NCI-H345 treated with DMSO at 0.1 percent for 48 hours (cell line): ENCODE results near the gene ERCC1.

Experiments
- DNase-seq: peaks from one replicate; lab custom pipeline; 2025; ENCODE audit not compliant: unreplicated experiment; lab: John Stamatoyannopoulos, UW

The ERCC1 gene

GRCh38 chr19:45406226-45407090 lies 17.3 kb downstream of the ERCC1 start, which contains the start of gene POLR1G:
Gene POLR1G, plus strand, starts transcription at chr19:45406644. Its CDS starts 53 bp downstream, at chr19:45406697.
- peak; percentile 78 for DNase-seq

DNA sequence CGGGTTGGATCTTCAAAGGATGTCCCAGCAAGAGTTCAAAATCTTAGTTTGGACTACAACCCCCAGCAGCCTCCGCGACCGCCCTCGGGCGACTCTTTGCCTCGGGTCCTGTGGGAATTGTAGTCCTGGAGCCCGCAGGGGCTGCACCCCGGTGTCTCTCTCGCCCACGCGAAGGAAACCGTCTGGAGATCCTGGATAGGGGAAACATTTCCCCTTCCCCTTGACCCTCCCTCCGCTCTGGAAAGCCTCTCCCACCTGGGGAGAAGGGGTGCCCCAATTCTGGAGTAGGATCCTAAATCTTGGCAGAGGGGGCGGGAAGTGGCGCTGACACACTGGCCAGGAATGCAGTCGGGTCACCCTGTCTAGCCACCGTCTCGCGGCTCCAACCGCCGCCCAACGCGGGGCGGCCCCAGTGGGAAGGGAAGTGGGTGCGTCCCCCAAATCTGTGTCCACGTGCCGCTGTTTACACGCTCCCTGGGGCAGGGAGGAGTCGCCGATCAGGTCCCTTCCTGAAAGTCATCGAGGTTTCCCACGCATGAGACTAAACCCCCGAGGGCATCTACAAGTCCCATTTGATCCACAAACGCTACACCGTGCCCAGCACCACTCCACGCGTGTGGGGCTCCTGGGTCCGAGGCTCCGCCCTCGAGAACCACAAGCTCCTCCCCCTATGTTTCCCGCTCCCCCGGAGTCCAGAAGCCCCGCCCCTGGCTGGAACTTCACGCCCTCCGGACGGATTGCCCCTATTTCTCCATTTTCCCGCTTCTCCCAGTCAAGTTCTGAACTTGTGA lies 18.1 kb downstream of the ERCC1 start:
- DNase-seq: peak; percentile 37

DNA sequence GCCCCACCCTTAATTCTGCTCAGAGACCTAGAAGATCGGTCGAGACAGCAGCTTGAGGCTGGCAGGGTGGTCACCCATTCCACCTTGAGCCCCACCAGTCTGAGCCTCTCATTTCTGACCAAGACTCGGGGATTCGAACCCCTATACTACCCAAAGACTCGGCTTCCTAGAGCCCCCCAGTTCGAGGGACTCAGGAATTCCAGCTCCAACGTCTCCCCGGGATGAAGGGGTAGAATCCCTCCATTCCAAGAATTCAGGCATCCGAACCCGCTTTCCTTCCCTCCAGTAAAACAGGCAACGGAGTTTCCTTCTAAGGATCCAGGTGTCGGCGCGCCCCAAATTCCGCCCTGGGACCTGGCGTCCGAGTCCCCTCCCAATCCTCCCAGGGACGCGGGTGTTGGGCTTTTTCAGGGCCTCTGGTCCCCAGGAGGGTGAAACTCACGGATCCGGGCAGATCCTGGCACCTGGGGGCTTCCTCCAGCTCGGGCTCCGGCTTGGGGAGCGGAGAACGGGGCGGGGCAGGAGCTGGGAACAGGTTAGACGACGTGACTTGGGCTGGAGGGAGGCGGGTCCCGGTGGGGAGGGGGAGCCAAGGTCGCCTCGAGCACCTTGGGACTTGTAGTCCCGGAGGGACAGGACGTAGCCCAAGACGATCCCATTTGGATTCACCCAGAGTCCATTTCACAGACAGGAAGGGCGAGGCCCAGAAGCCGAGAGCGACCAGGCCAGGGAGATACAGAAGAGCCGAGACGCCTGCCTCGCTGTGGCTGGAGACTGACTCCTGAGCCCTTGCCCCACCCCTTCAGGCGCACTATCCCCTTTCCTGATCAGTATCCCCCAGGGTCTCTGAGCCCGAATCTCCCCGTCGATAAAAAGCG lies 18.9 kb downstream of the ERCC1 start, which contains the start of gene PPP1R13L:
Gene PPP1R13L (minus strand): TSS at position 513 of the 878 bp plus-strand sequence. CDS start 6,751 bp downstream, outside the sequence.
- DNase-seq: peak; percentile 38

DNA sequence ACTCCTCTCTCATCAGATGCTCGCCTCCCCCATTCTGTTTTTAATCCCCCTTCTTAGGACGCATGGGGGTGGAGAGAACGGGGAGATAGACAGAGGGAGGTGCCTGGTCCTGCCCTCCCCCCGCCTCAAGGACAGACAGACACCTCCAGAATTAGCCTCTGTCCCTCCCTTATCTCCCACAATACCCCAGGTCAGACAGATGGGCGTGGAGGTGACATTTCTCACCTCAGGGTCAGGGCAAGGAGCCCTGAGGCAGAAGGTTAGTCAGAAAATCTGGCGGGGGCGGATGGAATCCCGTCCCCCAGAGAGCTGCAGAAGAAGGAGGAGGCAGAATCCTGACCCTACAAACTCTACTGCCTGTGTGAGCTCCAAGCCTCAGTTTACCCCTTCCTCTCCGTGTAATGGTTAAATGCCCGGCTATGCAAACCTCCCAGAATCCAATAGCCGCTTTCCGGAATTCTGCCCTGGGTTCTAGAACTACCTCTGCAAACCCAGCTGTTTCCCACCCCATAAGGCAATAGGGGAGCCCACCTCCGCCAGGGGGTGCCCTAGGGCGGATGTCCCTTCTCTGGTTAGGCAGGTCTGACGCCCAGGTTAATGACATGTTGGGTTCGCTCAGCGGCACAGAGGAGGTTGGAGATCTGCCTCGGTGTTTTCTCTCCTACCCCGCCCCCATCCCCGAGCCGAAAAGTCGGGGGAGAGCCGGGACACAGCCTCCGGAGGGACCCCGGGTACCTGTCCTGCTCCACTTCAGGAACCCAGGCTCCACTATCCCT lies 19.7 kb downstream of the ERCC1 start:
- peak; percentile 2 for DNase-seq

DNA sequence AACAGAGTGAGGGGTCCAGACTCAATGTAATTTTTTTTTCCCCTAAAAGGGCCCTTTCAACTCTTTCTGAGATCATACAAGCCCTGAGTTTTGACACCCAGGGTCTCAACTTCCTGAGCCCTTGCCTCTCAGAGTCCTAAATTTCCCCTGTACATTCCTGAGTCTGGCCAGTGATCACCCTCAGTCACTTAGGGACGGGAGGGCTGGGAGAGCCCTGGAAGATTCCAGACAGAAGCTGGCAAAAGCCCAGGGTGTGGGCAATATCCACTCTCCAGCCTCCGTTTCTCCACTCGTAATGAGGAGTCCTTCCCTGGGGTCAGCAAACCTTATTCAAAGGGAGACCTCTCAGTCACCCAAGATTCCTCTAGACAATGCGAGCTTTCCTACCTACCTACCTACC lies 20.4 kb downstream of the ERCC1 start:
- DNase-seq: no peak

DNA sequence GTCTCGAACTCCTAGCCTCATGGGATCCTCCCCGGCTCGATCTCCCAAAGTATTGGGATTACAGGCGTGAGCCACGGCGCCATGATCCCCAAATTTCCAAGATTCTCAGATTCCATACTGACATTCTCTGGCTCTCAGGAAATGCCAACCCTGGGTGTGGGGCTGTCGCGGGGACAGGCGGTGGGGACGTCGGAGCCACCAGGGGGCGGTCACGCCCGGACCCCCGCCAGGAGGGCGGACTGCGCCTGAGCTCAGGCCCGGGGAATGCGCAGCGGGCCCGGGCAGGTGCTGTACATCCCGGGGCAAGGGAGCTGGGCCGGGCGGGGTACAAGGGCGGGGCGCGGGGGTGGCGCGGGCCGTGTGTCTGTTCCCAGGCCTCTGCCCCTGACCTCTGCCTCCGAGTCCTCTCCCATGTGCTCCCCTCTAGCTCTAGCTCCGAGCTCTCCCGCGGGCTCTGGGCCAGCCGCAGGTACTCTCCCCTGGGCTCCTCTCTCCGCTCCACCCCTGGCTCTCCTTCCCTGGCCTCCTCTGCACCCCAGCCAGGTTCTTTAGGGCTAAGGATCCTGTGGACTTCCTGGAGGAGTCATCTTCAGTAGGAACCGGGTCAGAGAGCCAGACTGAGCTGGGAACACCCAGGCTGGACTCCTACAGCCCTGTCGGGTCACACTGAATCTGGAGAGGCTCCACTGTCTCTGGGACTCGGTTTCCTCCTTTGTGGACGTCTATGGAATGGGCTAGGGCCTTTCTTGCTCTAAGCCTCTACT lies 21.2 kb downstream of the ERCC1 start:
- DNase-seq: no peak

- DNase-seq: no peak
Measured at GRCh38 chr19:45401815-45402214, 21.9 kb downstream of the ERCC1 start.

GRCh38 chr19:45400192-45400591 lies 23.5 kb downstream of the ERCC1 start:
- peak; percentile 1 for DNase-seq

- DNase-seq: no peak
Measured at GRCh38 chr19:45395821-45396617, 27.7 kb downstream of the ERCC1 start.

GRCh38 chr19:45391871-45392665 lies 31.6 kb downstream of the ERCC1 start:
- DNase-seq: no peak

- DNase-seq: no peak
Measured at GRCh38 chr19:45391346-45391745, 32.4 kb downstream of the ERCC1 start.

DNA sequence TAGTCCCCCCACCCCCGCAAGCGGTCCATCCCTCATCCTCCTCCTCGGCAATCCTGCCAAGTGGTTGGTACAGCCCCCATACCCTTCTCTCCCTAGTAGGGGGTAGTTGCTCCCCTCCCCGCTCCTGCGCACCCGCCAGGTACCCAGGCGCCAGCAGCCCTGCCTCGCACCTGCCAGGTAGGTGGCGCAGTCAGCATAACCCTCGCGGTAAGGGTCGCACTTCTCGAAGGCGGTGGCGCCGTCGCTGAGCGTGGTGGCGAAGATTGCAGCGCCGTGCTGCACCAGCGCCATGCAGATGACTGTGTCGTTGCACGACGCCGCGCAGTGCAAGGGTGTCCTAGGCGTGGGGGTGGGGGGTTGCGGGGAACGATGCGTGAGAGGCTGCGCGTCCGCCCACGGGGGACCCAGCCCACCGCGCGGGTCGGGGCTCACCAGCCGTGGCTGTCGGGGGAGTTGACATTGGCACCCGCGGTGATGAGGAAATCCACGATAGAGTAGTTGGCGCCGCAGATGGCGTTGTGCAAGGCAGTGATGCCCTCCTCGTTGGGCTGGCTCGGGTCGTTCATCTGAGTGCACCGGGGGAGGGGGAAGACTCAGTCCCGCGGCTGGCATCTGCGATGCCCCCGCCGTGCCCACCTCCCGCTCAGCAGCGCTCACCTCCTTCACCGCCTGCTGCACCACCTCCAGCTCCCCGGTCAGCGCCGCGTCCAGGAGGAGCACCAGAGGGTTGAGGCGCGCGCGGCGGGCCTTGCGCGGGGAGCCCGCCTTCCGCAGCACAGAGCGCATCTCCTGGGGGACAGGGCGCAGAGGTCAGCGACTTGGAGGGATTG lies 38.1 kb downstream of the ERCC1 start:
- no peak for DNase-seq

DNA sequence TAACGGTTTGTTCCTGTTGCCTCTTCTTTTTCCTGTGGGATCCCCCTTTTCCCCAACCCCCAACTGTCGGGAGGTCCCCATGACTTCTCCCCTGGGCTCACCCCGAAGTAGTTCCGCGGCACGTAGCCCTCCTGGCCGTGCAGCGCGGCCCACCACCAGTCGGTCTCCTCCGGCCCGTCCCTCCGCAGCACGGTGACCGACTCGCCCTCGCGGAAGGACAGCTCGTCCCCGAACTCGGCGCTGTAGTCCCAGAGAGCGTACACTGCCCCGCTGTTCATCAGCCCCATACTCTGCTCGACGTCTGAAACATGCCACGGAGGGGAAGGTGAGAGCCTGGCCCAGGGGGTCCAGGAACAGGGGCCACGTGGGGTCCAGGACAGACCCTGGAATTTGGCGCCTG lies 41.3 kb downstream of the ERCC1 start:
- no peak for DNase-seq

DNA sequence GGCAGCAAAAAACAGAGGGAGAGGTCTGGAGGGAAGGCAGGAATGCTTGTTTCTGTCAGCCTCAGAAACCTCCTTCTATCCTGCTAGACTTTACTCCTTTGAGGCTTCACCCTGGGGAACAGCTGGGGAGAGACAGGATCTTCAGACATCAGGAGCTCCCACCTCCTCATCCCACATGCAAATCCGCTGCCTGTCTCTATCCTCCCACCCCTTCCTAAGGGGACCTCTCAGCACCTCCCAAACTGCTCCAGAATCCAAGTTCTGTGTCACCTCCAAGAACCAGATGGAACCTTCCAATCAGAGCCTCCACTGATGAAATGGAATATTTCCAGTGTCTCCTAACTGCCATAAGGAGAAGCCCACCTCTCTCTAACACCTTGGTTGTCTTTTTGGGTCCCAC lies 43.6 kb downstream of the ERCC1 start:
- no peak for DNase-seq

- no peak for DNase-seq
Measured at GRCh38 chr19:45376045-45376724, 47.5 kb downstream of the ERCC1 start.
